ENCODE data around the gene LMF2.
"Not testable (repeated sequence)": the region's sequence is repeated elsewhere in the genome, so short reads cannot be mapped to it uniquely, and the experiment has no call there.

The LMF2 gene

GRCh38 chr22:50523806-50524675 is 16.5 kb upstream of the LMF2 start:
- no peak for DNase-seq (ENCODE audit: low read depth)

GRCh38 chr22:50523458-50523805 is 15.9 kb upstream of the LMF2 start:
- no peak for DNase-seq (ENCODE audit: low read depth)

GRCh38 chr22:50522806-50523438 is 15.4 kb upstream of the LMF2 start:
- DNase-seq (ENCODE audit: low read depth): no peak

DNA sequence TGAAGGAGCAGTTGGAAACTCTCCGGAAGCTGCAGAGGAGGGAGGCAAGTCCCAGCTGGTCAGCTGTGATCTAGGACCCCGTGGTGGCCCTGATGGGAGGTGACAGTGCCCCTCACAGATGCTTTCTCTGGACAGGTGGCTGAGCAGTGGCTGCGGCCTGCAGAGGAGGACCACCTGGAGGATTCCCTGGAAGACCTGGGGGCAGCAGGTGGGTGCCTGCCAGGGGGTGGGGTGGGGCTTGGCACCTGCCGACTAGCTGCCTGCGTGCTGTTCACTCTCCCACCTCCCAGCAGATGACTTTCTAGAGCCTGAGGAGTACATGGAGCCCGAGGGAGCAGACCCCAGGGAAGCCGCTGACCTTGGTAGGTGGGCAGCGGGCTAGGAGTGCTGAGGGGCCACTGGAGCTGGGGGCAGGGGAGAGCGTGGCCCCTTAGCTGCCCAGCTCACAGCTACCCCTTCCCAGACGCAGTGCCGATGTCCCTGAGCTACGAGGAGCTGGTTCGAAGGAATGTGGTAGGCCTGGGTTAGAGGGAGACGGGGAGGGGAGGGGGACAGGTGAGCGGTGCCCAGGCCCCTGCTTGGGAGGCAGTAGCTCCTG is 14.8 kb upstream of the LMF2 start:
- no peak for DNase-seq (ENCODE audit: low read depth)

- no peak for DNase-seq (ENCODE audit: low read depth)
Observed at GRCh38 chr22:50521710-50522109, 14.2 kb upstream of the LMF2 start.

DNA sequence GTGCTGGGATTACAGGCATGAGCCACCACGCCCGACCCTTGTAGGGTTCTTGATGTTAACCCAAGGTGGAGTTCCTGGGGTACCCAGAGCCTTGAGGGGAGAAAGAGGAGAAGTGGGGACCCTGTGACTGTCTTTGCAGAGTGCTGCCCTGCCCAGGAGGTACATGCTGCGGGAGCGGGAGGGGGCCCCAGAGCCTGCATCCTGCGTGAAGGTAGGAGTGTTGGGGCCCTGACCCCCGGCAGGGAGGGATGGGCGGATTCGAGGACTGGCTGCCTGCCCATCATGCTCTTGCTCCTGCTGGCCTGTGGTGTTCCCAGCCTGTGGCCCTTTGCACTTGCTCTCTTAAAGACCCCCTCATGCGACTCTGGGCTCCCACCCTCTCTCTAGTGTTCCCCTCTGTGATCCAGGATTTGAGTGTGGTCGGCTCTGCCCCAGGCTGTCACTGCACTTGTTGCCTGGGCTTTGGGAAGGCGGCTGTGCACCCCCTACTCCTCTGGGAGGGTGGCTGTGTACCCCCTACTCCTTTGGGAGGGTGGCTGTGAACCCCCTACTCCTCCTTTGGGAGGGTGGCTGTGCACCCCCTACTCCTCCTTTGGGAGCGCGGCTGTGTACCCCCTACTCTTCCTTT is 13.4 kb upstream of the LMF2 start:
- DNase-seq (ENCODE audit: low read depth): no peak

DNA sequence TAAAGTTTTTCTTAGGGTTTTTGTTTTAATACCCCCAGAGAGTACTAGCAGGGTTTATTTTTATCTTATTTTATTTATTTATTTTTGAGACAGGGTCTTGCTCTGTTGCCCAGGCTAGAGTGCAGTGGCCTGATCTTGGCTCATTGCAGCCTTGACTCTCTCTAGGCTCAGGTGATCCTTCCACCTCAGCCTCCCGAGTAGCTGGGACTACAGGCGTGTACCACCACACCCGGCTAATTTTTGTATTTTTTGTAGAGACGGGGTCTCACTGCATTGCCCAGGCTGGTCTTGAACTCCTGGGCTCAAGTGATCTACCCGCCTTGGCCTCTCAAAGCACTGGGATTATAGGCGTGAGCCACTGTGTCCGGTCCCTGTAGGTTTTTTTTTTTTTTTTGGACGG is 12.7 kb upstream of the LMF2 start:
- DNase-seq (ENCODE audit: low read depth): not testable (repeated sequence)

DNA sequence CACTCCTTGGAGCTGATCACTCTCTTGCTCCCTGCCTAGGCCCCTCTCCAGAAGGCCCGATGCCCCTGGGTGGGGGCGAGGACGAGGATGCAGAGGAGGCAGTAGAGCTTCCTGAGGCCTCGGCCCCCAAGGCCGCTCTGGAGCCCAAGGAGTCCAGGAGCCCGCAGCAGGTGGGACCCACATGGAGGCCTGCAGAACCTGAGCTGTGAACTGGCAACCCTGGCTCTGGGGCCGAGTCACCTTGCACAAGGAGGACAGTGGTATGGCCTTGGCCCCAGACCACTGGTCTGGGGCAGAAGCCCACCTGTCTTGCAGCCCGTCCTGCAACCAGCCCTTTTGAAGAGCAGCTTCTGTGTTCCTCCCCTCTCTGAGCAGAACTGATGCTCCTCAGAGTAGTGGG is 11.6 kb upstream of the LMF2 start:
- no peak for DNase-seq (ENCODE audit: low read depth)

GRCh38 chr22:50518606-50519005 is 11.1 kb upstream of the LMF2 start:
- DNase-seq (ENCODE audit: low read depth): no peak

DNA sequence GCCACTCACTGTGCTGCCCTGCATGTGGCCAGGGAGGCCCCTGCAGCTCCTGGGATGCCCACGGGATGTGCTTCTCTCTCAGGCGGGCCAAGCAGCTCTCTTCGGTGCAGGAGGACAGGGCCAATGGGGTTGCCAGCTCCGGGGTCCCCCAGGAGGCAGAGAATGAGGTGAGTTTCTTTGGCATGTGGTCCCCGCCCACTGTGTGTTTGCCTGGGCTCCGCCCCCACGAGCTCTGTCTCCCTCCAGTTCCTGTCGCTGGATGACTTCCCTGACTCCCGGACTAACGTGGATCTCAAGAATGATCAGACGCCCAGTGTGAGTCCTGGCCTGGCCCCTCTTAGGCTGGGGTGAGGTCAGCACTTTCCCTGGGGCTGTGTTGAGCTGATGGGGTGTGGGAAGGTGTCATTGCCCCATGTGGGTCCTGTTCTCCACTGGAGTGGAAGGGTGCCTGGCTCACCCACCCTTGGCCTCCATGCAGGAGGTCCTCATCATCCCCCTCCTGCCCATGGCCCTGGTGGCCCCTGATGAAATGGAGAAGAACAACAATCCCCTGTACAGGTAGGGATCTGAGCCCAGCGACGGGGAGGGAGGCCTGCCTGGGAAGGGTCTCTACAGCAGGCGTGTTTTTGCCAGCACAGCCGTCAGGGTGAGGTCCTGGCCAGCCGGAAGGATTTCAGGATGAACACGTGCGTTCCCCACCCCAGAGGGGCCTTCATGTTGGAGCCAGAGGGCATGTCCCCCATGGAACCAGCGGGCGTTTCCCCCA is 10.2 kb upstream of the LMF2 start:
- DNase-seq (ENCODE audit: low read depth): no peak

GRCh38 chr22:50516891-50517290 is 9.4 kb upstream of the LMF2 start:
- DNase-seq (ENCODE audit: low read depth): no peak

- DNase-seq (ENCODE audit: low read depth): no peak
Observed at GRCh38 chr22:50516068-50516467, 8.6 kb upstream of the LMF2 start.

DNA sequence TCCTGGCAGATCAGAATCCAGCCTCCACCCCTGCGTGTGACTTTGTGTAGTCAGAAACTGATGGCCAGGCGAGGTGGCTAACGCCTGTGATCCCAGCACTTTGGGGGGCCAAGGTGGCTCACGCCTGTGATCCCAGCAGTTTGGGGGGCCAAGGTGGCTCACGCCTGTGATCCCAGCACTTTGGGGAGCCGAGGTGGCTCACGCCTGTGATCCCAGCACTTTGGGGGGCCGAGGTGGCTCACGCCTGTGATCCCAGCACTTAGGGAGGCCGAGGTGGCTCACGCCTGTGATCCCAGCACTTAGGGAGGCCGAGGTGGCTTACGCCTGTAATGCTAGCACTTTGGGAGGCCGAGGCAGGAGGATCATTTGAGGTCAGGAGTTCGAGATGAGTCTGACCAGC is 5.7 kb upstream of the LMF2 start:
- no peak for DNase-seq (ENCODE audit: low read depth)

GRCh38 chr22:50508897-50509296 is 1.4 kb upstream of the LMF2 start:
- no peak for DNase-seq (ENCODE audit: low read depth)

GRCh38 chr22:50507991-50508884 is 736 bp upstream of the LMF2 start, which contains the start of gene NCAPH2:
Gene NCAPH2 (plus strand): TSS chr22:50508224. CDS start chr22:50508338, 114 bp downstream.
- DNase-seq (ENCODE audit: low read depth): peak; percentile 96

- no peak for DNase-seq (ENCODE audit: low read depth)
Observed at GRCh38 chr22:50506611-50507420, 686 bp downstream of the LMF2 start.

GRCh38 chr22:50505776-50506610 is 1.5 kb downstream of the LMF2 start:
- DNase-seq (ENCODE audit: low read depth): no peak

GRCh38 chr22:50505276-50505775 is 2.2 kb downstream of the LMF2 start:
- DNase-seq (ENCODE audit: low read depth): no peak

Measured in activated T-helper 1 cell treated with Interleukin-2 at 50 U/mL for 16 hours (primary cell).